NCI-H1417 (cell line): ENCODE measurements around the gene RPL39.
"Not testable (repeated sequence)": the region's sequence is repeated elsewhere in the genome, so short reads cannot be mapped to it uniquely, and the experiment has no call there.

ENCODE experiments used
- DNase-seq, 3 experiments: peaks; one replicate each; lab custom pipeline; 2025; lab: John Stamatoyannopoulos, UW

Gene RPL39

GRCh38 chrX:119763181-119763580 lies 28.2 kb downstream of the RPL39 start:
- DNase-seq: no peak

- no peak for DNase-seq
Observed at GRCh38 chrX:119762718-119763117, 28.7 kb downstream of the RPL39 start.

GRCh38 chrX:119760026-119760877 lies 31.2 kb downstream of the RPL39 start:
- DNase-seq: no peak

- no peak for DNase-seq
Observed at GRCh38 chrX:119759248-119759766, 32.1 kb downstream of the RPL39 start.

GRCh38 chrX:119758731-119759247 lies 32.6 kb downstream of the RPL39 start:
- DNase-seq: no peak

- peak in 2 of 3 experiments; percentile 38 to 43 for DNase-seq
Observed at GRCh38 chrX:119757979-119758730, 33.3 kb downstream of the RPL39 start, which contains the start of gene SOWAHD. TSS of gene SOWAHD (plus strand) at chrX:119758588. CDS start at chrX:119758668, 80 bp downstream.

- no peak for DNase-seq
Observed at GRCh38 chrX:119757646-119757978, 33.8 kb downstream of the RPL39 start.

GRCh38 chrX:119756926-119757635 lies 34.3 kb downstream of the RPL39 start:
- no peak for DNase-seq

GRCh38 chrX:119755981-119756533 lies 35.4 kb downstream of the RPL39 start:
- no peak for DNase-seq

GRCh38 chrX:119753639-119754257 lies 37.7 kb downstream of the RPL39 start:
- peak in 2 of 3 experiments; percentile 4 to 53 for DNase-seq

GRCh38 chrX:119753001-119753400 lies 38.4 kb downstream of the RPL39 start:
- DNase-seq: no peak

- DNase-seq: not testable (repeated sequence)
Observed at GRCh38 chrX:119750751-119751150, 40.7 kb downstream of the RPL39 start.

- not testable (repeated sequence) for DNase-seq
Observed at GRCh38 chrX:119750131-119750530, 41.3 kb downstream of the RPL39 start.

- no peak for DNase-seq
Observed at GRCh38 chrX:119745283-119745848, 46.1 kb downstream of the RPL39 start.

GRCh38 chrX:119738742-119739141 lies 52.7 kb downstream of the RPL39 start:
- no peak for DNase-seq
